ENCODE measurements around the gene ACVR2B.

- TF ChIP-seq CTCF (IDR thresholded peaks at IDR 0.05; ENCODE audit: poor library complexity) (no peak), EZH2 (IDR thresholded peaks at IDR 0.05; ENCODE audit: borderline replicate concordance) (no peak)
These were observed 53.4 kb downstream of the ACVR2B start for GRCh38 chr3:38507120-38507519.

Measured in hepatocyte (in vitro differentiated cells).